CD4-positive, alpha-beta T cell treated with Interleukin-10 for 1 hour (primary cell): ENCODE measurements around the gene TNNI3K.

Experiments used
- DNase-seq: peaks from one replicate; pipeline ENCODE4 v3.0.0-alpha.2; 2020

TNNI3K gene

GRCh38 chr1:74396462-74396861 is 161.3 kb downstream of the TNNI3K start:
- no peak for DNase-seq

- DNase-seq: no peak
These were observed 161.7 kb downstream of the TNNI3K start for GRCh38 chr1:74396933-74397332.

- no peak for DNase-seq
These were observed 164.1 kb downstream of the TNNI3K start for GRCh38 chr1:74399249-74399648.

GRCh38 chr1:74402873-74403272 is 167.7 kb downstream of the TNNI3K start:
- no peak for DNase-seq

- no peak for DNase-seq
These were observed 168.4 kb downstream of the TNNI3K start for GRCh38 chr1:74403606-74404005.

GRCh38 chr1:74406759-74407158 is 171.6 kb downstream of the TNNI3K start:
- DNase-seq: no peak

- no peak for DNase-seq
These were observed 172.7 kb downstream of the TNNI3K start for GRCh38 chr1:74407902-74408301.

- no peak for DNase-seq
These were observed 177.1 kb downstream of the TNNI3K start for GRCh38 chr1:74412244-74412643.

GRCh38 chr1:74415935-74416334 is 180.7 kb downstream of the TNNI3K start:
- no peak for DNase-seq

- no peak for DNase-seq
These were observed 184.4 kb downstream of the TNNI3K start for GRCh38 chr1:74419611-74420010.

GRCh38 chr1:74420467-74420866 is 185.3 kb downstream of the TNNI3K start:
- no peak for DNase-seq

GRCh38 chr1:74422421-74423292 is 187.5 kb downstream of the TNNI3K start:
- DNase-seq: no peak

GRCh38 chr1:74423471-74423870 is 188.3 kb downstream of the TNNI3K start:
- no peak for DNase-seq

GRCh38 chr1:74425676-74426075 is 190.5 kb downstream of the TNNI3K start:
- DNase-seq: no peak

- DNase-seq: no peak
These were observed 191.2 kb downstream of the TNNI3K start for GRCh38 chr1:74426208-74426937.

GRCh38 chr1:74427681-74428080 is 192.5 kb downstream of the TNNI3K start:
- no peak for DNase-seq

- no peak for DNase-seq
These were observed 194.4 kb downstream of the TNNI3K start for GRCh38 chr1:74429580-74429979.

- no peak for DNase-seq
These were observed 195.3 kb downstream of the TNNI3K start for GRCh38 chr1:74430342-74430934.

- DNase-seq: no peak
These were observed 196.3 kb downstream of the TNNI3K start for GRCh38 chr1:74431531-74431930.

GRCh38 chr1:74432325-74432724 is 197.1 kb downstream of the TNNI3K start:
- DNase-seq: no peak

GRCh38 chr1:74434321-74434720 is 199.1 kb downstream of the TNNI3K start:
- DNase-seq: no peak

- DNase-seq: no peak
These were observed 200.9 kb downstream of the TNNI3K start for GRCh38 chr1:74436078-74436477.

- DNase-seq: no peak
These were observed 201.8 kb downstream of the TNNI3K start for GRCh38 chr1:74437035-74437434.

GRCh38 chr1:74452035-74452434 is 216.8 kb downstream of the TNNI3K start:
- no peak for DNase-seq
